DMS 273 (cell line): ENCODE results near the gene SLC2A1.
"Not testable (repeated sequence)": the region's sequence is repeated elsewhere in the genome, so short reads cannot be mapped to it uniquely, and the experiment has no call there.

Experiments
- DNase-seq: peaks from one replicate; lab custom pipeline; 2025; ENCODE audit not compliant: unreplicated experiment; lab: John Stamatoyannopoulos, UW

Gene SLC2A1

GRCh38 chr1:42908046-42908445 is 50.6 kb downstream of the SLC2A1 start:
- no peak for DNase-seq

GRCh38 chr1:42904434-42904833 is 54.2 kb downstream of the SLC2A1 start:
- DNase-seq, result no peak

- not testable (repeated sequence) for DNase-seq
Observed at GRCh38 chr1:42899960-42900359, 58.7 kb downstream of the SLC2A1 start.

- DNase-seq, result no peak
Observed at GRCh38 chr1:42891465-42892138, 67.1 kb downstream of the SLC2A1 start.

GRCh38 chr1:42889264-42889663 is 69.4 kb downstream of the SLC2A1 start:
- DNase-seq, result no peak

- DNase-seq, result no peak
Observed at GRCh38 chr1:42888013-42888633, 70.5 kb downstream of the SLC2A1 start.

- no peak for DNase-seq
Observed at GRCh38 chr1:42887366-42887765, 71.3 kb downstream of the SLC2A1 start.

- no peak for DNase-seq
Observed at GRCh38 chr1:42886800-42887199, 71.9 kb downstream of the SLC2A1 start.

- DNase-seq, result no peak
Observed at GRCh38 chr1:42886046-42886739, 72.5 kb downstream of the SLC2A1 start.

- DNase-seq, result no peak
Observed at GRCh38 chr1:42880384-42880783, 78.3 kb downstream of the SLC2A1 start.

GRCh38 chr1:42877380-42877779 is 81.3 kb downstream of the SLC2A1 start:
- no peak for DNase-seq

- no peak for DNase-seq
Observed at GRCh38 chr1:42876009-42876408, 82.7 kb downstream of the SLC2A1 start.
